ENCODE measurements around the gene PSORS1C1.
A peak's percentile ranks its signal among the peaks of the same experiment; 100 is the strongest.
"Not testable (repeated sequence)": the region's sequence is repeated elsewhere in the genome, so short reads cannot be mapped to it uniquely, and the experiment has no call there.

Gene PSORS1C1

DNA sequence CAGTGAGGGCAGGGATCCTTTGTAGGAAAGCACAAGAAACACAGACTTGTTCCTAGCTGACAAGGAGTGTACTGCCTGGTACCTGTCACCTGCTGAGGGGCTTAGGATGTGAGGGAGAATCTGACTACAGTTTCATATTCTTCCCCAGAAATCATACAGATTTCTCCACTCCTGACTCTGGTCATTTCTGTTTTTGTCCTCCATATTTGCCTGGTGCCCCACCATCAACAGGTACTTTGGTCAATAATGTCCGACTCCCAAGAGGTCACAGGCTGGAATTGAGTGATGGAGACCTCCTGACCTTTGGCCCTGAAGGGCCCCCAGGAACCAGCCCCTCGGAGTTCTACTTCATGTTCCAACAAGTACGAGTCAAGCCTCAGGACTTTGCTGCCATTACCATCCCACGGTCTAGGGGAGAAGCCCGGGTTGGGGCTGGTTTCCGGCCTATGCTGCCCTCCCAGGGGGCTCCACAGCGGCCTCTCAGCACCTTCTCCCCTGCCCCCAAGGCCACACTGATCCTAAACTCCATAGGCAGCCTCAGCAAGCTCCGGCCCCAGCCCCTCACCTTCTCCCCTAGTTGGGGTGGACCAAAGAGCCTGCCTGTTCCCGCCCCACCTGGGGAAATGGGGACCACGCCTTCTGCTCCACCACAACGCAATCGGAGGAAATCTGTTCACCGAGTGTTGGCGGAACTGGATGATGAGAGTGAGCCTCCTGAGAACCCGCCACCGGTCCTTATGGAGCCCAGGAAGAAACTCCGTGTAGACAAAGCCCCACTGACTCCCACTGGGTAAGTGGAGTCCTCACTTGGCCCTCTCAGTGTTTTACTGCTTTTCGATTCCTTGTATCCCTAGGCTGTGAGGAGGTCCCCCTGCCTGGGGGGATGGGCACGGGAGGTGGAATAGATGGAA is 46.9 kb downstream of the PSORS1C1 start:
- no peak for DNase-seq

DNA sequence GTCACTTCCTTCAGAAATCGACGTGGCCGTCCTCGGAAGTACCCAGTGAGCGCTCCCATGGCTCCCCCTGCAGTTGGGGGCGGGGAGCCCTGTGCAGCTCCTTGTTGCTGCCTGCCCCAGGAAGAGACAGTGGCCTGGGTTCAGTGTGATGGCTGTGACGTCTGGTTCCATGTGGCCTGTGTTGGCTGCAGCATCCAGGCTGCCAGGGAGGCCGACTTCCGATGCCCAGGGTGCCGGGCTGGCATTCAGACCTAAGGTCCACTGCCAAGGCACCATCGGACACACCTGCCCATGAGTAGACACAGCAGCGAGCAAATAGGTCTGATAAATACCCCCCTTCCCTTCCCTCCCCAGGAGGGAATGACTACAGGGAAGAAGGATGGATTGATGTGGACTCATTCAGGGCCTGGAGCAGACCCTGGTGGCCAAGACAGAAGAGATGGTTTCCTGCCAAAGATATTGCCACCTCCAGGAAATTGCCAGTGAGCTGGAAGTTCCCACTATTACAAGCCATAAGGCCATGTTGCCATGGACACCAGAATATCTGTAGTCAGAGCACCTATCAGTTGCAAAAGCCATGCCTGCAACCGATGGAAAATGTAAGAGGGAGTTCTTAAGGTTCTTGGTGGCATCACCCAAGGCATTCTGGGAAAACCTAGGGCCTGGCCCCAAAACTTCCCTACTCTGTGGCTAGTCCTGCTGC is 48.0 kb downstream of the PSORS1C1 start:
- DNase-seq, result no peak

DNA sequence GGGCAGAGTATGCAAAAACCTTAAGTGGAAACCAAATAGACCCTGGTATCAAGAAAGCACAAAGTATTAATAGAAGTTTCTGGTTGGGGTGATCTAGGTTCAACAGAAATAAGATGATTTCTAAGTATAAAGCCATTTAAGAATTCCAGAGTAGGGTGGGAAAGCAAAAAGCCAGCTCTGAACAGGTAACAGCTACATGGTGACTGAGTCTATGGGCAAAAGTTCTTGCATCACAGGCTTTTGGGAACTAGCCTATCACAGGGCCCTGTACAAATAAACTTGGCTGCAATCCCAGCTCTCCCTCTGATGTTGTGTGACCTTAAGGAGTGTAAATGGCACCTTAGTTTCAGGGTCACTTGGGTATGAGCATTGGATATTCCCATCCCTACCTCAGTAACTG is 49.3 kb downstream of the PSORS1C1 start:
- DNase-seq, result no peak

DNA sequence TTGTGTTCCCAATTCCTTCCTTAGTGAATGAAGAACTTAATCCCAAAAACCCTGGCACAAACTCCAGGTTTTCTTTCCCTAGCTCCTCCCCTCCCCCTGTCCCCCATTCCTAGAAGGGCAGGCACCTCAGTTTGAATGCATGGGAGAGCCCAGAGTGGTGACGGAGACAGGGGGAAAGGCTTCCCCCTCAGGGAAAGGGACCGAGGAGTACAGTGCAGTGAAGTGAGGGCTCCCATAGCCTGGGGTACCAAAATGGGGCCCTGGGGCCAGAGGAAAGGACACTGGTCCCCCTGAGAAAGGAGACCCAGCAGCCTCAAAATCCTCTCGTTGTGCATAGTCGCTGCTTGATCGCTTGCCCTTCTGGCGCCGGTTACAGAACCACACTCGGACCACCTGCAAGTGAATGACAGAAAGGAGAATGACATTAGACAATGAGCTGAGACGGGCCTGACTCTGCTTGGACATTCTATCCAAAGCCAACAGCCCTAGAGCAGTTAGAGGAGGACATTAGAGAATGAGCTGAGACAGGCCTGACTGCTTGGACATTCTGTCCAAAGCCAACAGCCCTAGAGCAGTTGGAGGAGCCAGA is 50.0 kb downstream of the PSORS1C1 start:
- DNase-seq, result not testable (repeated sequence)

GRCh38 chr6:31165064-31165832 is 50.6 kb downstream of the PSORS1C1 start:
- not testable (repeated sequence) for DNase-seq

DNA sequence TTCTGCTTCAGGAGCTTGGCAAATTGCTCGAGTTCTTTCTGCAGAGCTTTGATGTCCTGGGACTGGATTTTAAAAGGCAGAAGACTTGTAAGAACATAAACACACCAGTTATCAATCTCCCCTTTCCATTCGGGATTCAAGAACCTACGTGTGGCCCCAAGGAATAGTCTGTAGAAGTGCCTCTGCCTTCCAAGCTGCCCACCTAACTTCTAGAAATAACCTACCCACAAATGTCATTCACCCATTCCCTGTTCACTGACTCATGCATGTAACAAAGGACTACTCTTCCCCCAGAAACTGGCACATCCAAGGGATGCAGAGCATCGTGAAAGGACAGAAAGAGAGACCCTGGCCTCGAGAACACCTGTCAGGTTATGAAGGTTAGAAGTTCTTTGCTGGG is 51.4 kb downstream of the PSORS1C1 start:
- no peak for DNase-seq

- no peak for DNase-seq
Measured at GRCh38 chr6:31168606-31169005, 54.0 kb downstream of the PSORS1C1 start.

DNA sequence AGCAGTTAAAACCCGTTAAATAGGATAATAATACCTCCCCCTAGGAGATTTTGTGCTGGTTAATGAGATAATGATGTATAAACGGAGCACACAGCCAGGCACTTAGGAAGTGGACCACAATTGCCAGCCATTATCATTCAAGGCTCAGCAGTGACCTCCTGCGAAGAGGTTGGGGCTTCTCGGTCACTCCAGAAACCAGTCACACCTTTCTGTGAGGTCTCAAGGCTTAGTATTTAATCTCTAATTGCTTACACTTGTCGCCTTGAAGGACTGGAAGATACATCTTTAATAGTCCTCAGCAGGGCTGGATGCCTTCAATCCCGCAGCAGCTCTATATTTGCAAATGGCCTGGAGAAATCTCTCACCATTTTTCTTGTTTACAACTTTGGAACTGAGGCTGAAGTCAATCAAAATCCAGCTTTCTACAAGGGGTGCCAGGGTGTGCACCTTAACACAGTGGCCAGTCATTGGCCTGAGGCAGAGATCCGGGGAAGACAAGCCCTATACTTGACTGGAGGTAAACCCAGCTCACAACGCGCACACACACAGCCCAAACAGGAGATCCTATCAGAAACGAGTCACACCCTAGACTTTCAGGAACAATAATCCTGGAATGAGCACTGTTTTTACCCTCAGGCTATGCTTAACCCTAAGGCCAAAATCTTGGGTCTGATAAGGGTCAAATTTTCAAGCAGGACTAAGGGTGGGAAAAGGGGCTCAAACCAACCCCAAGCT is 54.7 kb downstream of the PSORS1C1 start:
- DNase-seq, result no peak

GRCh38 chr6:31169858-31170599 is 55.4 kb downstream of the PSORS1C1 start:
- not testable (repeated sequence) for DNase-seq

GRCh38 chr6:31170600-31170881 is 55.9 kb downstream of the PSORS1C1 start, which contains the start of gene POU5F1:
Gene POU5F1 (minus strand): TSS chr6:31170682. CDS start chr6:31170620, 62 bp downstream.
- DNase-seq, result no peak

GRCh38 chr6:31170987-31171671 is 56.5 kb downstream of the PSORS1C1 start:
- no peak for DNase-seq

- no peak for DNase-seq
Measured at GRCh38 chr6:31171931-31172905, 57.6 kb downstream of the PSORS1C1 start.

- no peak for DNase-seq
Measured at GRCh38 chr6:31172973-31173384, 58.4 kb downstream of the PSORS1C1 start.

DNA sequence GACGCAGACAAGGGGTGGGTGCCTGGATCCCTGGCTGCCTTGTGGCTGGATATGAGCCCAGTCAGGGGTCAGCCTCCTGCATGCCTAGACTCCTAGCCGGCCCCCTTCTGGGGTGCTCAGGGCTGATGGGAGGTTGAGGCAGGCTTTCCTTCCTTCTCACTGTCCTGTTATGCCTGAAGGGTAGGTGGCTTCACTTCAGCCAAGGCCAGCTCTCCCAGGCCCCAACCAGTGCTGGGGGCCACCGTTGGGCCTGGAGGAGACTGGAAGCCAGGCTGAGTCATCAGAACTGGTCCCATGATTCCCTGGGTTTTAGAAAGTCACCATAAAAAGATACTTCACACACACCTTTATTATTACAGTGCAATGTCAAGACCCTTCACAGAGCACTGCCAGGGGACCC is 58.8 kb downstream of the PSORS1C1 start:
- no peak for DNase-seq

- DNase-seq, result no peak
Measured at GRCh38 chr6:31174378-31174777, 59.8 kb downstream of the PSORS1C1 start.

GRCh38 chr6:31175971-31176370 is 61.4 kb downstream of the PSORS1C1 start:
- DNase-seq, result no peak

DNA sequence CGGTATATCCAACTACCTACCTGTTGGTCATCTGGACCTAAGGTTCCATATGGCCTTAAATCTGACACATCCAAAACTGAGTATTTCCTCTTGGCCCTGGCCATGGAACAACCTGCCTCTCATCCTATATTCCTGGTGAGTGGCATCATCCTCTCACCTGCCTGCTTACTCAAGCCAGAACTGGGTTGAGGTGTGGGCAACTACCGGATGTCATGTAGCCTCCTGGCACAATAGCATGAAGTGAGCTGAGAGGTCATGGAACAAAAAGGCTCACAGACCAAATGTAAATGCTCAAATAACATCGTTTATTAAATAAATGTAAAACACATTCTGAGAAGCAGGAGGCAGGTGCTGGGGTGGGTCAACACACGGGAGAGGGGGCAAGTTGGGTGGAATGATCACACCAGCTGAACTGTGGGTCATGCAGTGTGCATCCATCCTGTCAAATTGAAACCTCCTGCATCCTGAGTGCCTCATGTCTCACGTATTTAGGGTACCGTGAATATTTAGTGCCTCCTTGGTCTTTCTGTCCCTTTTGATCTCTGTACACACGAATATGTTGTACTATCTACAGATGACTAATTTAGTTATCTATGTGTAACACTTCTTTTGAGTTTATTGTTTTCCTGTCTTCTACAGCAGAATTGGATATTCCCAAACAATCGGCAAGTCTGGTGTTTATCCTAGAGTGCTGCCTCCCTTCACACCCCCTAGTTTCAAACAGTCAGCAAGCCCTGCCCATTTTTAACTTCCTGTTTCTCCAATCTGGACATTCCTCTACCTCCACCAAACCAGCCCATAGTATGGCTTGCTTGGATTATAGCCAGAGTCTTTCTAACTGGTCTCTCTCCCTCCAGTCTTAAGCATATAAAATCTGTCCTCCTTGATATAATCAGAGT is 63.8 kb downstream of the PSORS1C1 start:
- DNase-seq, result peak; percentile 43

GRCh38 chr6:31179042-31179386 is 64.4 kb downstream of the PSORS1C1 start:
- DNase-seq, result no peak

GRCh38 chr6:31179896-31180295 is 65.3 kb downstream of the PSORS1C1 start:
- DNase-seq, result no peak
